ENCODE data around the gene DLGAP4.

Gene DLGAP4

DNA sequence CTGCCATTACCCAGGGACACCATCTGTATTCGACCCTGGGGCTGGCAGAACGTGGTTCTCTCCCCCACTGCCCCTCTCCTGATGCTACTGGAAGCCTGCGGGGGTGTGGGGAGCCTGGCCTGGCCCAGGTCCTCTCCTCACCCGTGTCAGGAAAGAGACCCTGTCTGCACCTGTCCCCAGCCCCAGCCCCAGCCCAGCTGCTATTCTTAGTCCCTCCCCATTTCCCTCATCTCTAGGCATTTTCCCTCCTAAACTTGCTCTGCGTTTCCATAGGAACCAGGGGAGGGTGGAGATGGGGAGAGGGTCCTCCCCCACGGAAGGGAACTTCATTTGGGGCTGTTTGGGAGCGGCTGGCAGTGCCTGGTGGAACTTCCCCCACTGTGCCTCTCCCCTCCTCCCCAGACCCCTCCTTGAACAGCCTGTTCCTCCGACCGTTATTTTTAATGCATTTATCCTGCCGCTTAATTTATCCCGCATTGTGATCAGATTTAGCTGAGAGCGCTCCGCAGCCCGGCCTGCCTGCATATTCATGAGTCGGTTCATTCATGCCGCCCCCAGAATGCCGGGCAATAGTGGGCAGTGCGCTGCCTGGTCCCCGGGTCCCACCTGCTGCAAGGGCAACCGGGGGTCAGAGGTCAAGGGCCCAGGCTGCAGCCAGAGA, 31.8 kb upstream of the DLGAP4 start:
- DNase-seq (ENCODE audit: low read depth in 2 of 2) = no peak

GRCh38 chr20:36275011-36275410, 31.1 kb upstream of the DLGAP4 start:
- no peak for DNase-seq (ENCODE audit: low read depth in 2 of 2)

DNA sequence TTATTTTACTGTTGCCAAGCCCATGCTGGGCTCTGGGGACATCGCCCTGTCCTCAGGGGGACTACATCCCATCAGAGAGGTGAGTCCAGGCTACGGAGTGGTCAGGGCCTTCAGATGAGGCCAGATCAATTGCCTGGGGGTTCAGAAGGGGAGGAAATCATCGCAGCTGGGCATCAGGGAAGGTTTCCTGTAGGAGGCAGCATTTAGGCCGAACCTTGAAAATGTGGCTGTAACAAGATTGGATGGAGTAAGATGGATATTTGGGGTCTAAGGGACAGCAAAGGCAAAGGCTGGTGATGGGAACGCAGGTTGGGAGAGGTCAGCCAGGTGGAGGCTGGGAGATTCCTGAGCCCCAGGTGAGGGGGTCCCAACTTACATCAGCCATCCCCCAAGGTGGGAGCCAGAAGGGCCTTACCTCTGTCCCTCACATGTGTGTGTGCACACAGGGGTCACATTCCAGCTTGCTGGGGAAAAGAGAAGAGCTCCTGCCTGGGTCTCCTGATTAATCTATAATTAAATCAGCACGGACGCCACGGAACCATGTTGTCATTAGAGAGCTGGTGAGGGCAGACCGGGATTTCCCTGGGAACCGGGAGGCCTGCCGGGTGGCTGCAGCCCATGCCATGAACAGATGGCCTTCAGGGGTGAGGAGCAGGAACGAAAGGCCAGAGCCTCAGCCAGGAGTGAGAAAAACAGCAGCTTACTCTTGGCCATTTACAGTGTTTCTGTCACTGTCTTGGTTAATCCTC, 30.5 kb upstream of the DLGAP4 start:
- no peak for DNase-seq (ENCODE audit: low read depth in 2 of 2)

- DNase-seq (ENCODE audit: low read depth in 2 of 2) = no peak
Measured at GRCh38 chr20:36277546-36277945, 28.6 kb upstream of the DLGAP4 start.

DNA sequence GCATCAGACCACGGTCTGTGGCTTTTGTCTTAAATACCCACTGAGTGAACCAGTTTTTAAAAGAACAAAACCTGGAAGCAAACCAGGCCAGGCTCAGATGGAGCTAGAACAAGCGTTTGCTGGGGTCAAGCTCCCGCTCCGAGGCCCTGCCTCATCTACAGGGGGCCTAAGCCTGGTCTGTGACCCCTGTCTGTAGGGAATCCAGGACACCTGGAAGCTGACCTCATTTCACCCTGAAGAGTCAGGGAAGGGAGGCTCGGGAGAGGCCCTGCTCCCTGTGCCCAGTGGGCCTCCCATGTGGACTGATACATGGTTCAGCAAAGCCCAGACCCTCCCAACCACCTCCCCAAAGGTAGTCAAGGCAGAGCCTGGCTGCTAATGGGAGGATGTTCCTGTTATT, 26.8 kb upstream of the DLGAP4 start:
- DNase-seq (ENCODE audit: low read depth in 2 of 2) = no peak

DNA sequence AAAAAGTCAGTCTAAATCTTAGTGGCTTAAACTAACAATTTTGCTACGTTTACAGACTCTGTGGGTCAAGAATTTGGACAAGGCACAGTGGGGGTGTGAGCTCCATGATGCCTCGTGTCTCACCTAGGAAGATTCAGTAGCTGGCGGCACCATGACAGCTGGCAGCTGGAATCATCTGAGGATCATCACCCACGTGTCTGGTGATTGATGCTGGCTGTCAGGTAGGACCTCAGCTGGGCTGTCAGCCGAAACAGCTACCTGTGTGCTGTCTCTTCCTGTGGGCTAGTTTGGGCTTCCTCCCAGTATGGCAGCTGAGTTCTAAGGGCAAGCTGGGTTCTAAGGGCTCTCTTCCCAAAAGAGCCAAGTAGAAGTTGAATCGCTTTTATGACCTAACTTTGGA, 26.4 kb upstream of the DLGAP4 start:
- no peak for DNase-seq (ENCODE audit: low read depth in 2 of 2)

GRCh38 chr20:36281785-36282380, 24.3 kb upstream of the DLGAP4 start:
- no peak for DNase-seq (ENCODE audit: low read depth in 2 of 2)

- DNase-seq (ENCODE audit: low read depth in 2 of 2) = no peak
Measured at GRCh38 chr20:36284751-36285150, 21.4 kb upstream of the DLGAP4 start.

- DNase-seq (ENCODE audit: low read depth in 2 of 2) = no peak
Measured at GRCh38 chr20:36285746-36286447, 20.2 kb upstream of the DLGAP4 start.

- no peak for DNase-seq (ENCODE audit: low read depth in 2 of 2)
Measured at GRCh38 chr20:36297656-36298055, 8.5 kb upstream of the DLGAP4 start.

DNA sequence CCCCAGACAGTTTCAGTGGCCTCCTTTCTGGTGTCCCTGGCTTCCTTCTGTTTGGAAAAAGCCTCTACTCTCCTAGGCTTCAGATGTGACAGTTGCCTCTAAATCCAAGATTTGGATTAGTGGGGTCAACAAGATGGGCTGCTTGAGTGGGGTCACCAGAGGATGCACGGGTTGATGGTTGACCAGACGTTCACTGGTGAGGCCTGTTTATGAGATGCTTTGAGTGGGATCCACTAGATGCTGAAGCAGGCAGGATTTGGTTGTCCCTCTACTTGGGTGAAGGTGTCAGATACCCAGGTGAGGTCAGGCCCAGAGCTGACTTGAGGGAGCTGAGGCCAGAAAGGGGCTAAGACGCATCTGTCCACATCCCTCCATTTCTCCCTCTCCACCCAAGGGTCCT, 8.1 kb upstream of the DLGAP4 start:
- no peak for DNase-seq (ENCODE audit: low read depth in 2 of 2)

GRCh38 chr20:36298795-36299339, 7.3 kb upstream of the DLGAP4 start:
- no peak for DNase-seq (ENCODE audit: low read depth in 2 of 2)

DNA sequence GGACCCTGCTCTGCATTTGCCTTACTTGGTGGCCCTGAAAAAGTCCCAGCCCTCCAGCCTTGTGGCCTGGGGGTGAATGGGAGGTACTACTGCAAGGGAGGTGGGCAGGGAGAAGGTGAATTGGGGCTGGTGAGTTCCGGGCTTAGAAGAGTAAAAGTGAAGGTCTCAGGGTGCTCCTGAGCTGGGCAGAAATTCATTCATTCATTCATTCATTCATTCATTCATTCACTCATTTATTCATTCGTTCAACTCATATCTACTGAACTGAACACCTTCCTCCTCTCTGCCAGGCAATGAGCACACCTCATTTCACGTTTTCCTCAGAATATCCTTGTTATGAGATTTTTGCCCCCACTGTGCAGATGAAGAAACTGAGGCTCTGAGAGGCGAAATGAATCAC, 6.7 kb upstream of the DLGAP4 start:
- DNase-seq (ENCODE audit: low read depth in 2 of 2) = no peak

DNA sequence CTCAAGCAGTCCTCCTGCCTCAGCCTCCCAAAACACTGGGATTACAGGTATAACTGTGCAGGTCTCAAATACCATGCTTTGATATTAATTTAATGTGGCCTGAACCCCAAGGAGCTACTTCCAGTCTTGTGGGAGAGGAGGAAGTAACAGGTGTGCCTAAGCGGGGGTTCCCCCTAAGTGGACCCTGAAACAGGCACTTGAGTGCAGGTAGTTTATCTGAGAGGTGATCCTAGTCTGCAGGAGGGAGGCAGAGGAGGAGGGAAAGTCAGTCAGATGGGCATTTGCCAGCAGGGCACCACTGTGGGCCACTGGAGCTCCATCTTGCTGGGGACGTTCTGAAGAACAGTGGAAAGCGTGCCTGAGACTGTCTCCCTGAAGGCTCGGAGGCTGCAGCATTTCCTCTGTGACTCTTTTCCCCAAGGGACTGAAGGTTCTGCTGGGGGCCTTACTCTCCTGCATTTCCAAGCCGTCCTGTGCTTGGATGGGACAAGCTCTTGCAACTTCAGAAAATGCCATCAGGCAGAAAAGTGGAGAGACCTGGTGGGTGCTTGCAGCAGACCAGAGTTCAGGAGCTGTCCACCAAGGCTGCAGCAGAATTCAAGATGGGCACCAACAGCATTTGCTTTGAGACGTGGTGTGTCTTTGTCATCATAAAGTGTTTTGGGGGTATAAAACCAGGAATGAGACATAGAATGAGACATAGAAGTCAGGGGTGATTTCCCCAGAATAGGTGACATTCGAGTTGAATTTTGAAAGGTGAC, 4.6 kb upstream of the DLGAP4 start:
- DNase-seq (ENCODE audit: low read depth in 2 of 2) = no peak

GRCh38 chr20:36303020-36303595, 3.0 kb upstream of the DLGAP4 start:
- no peak for DNase-seq (ENCODE audit: low read depth in 2 of 2)

GRCh38 chr20:36303831-36304230, 2.3 kb upstream of the DLGAP4 start:
- no peak for DNase-seq (ENCODE audit: low read depth in 2 of 2)

DNA sequence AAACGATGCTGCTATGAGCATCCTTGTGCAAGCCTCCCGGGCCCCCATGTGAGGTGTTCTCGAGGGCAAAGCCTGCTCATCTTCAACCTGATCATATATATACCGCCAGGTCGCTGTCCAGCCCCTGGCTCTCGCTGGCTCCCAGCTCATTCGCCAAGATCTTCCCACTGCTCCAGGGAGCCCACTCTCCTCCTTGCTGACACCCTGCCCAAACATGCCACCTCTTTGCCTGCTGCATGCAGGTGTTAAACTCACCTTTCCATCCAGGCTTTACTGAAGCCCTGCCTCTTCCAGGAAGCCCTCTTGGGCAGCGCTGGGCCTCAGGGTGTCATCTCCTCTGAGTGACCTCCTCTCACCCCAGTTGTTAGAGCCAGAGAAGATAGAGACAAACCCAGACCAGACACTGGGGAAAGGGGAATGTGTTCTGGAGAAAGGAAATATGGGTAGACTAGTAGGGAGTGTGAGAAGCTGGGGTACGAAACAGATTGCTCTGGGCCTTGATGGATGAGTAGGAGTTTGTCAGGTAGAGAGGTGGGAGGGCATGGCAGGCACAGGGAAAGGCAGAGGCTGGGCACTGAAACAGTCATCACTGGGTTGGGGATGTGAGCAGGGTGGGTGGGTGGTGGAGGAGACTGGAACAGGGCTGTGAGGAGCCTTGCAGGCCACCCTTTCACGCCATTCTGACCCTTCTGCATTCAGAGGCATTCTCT, 1.2 kb upstream of the DLGAP4 start:
- DNase-seq (ENCODE audit: low read depth in 2 of 2) = no peak

DNA sequence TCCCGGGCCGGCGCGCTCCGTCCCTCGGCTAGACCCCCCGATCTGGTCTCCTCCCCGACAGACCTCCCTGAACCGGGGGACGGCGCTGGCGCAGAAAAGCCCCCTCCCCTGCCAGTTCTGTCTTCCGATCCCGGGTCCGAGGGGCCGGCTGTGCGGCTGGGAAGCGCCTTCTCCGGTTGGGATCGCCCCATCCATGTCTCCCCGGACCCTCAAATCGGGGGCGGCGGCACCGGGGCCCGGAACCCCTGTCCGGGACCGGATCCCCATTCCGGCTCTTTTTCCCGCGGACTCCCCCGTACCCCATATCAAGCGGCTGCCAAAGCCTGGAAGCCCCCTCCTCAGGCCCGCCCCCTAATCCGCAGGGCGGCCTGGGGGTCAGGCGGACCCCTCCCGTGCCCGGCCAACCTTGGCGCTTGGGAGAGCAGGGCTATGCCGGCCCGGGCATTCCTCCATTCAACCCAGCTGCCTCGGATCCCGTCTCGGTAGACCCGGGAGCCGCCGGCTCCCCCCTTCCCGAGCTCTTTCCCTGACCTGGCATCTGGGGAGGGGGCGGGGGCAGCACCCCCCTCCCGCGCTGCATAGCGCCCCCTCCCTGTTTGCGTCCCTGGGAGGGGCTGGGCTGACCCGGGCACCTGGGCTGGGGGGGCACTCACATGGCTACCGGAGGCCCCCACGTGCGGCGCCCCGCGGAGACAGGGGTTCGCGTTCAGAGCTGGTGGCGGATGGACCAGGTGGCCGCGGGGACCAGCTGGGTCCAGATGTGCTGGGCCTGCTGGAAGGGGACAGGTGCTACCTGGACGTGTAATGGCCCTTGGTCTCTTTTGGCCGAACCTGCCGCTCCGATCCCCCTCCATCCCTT, 643 bp downstream of the DLGAP4 start:
- no peak for DNase-seq (ENCODE audit: low read depth in 2 of 2)
